ENCODE measurements around the gene EPHA10. TPM values are rescaled to one million over a fixed set of nuclear protein-coding genes. Genes with fewer than 3 reads are reported as not detected.

The EPHA10 gene
- total RNA-seq, 1 donor from 2014 or later, result not detected

- Mint-ChIP-seq H3K4me3 (ENCODE audit: unreplicated experiment) (peak overlapping the region; percentile 57), H3K9me3 (ENCODE audit: unreplicated experiment) (no peaks in the 10 kb centered on the region)
These were observed 30.6 kb upstream of the EPHA10 start for GRCh38 chr1:37795340-37796125.

GRCh38 chr1:37794372-37795339 is 29.7 kb upstream of the EPHA10 start:
- Histone ChIP-seq H3K9me3 (ENCODE audit: insufficient read depth, low read depth, low read length) (no peaks in the 10 kb centered on the region), H3K79me2 (ENCODE audit: insufficient read depth, low read length) (no peaks in the 10 kb centered on the region), H2AFZ (ENCODE audit: low read depth, low read length) (no peak overlapping the region), H3K36me3 (ENCODE audit: insufficient read depth, low read length) (no peaks in the 10 kb centered on the region), H3K4me3 (ENCODE audit: insufficient read depth, low read depth, low read length) (no peak overlapping the region), H3K9ac (ENCODE audit: low read length) (no peak overlapping the region), H3K4me1 (ENCODE audit: insufficient read depth, low read length) (no peaks in the 10 kb centered on the region), H3K27ac (ENCODE audit: low read depth, low read length) (no peak overlapping the region), H4K20me1 (ENCODE audit: insufficient read depth, low read length) (peaks cover 3% of the 10 kb centered on the region), H3K27me3 (ENCODE audit: insufficient read depth, low read length) (peaks cover 23% of the 10 kb centered on the region), H3K4me2 (ENCODE audit: low read length) (peak overlapping the region; percentile 86)
- peaks cover 2% of the 10 kb centered on the region for H3K4me1 Mint-ChIP-seq (ENCODE audit: low read depth, unreplicated experiment)
- no peaks in the 10 kb centered on the region for H3K9me3 Mint-ChIP-seq (ENCODE audit: unreplicated experiment)
- TF ChIP-seq CTCF (IDR thresholded peaks at IDR 0.05; ENCODE audit: insufficient read depth, low read depth, low read length) (no peak), EZH2 (IDR thresholded peaks at IDR 0.05; ENCODE audit: insufficient read depth, low read length) (peak; percentile 63)
- peak overlapping the region; percentile 71 for H3K4me3 Mint-ChIP-seq (ENCODE audit: unreplicated experiment)
- H3K36me3 Mint-ChIP-seq (ENCODE audit: low read depth, unreplicated experiment), result peaks cover under 1% of the 10 kb centered on the region
- no peak overlapping the region for H3K27ac Mint-ChIP-seq (ENCODE audit: unreplicated experiment)
- peaks cover 54% of the 10 kb centered on the region for H3K27me3 Mint-ChIP-seq (ENCODE audit: low read depth, unreplicated experiment)
- no peak for FAIRE-seq
- DNase-seq (ENCODE audit: low read depth), result no peak

More at GRCh38 chr1:37795340-37796125, 30.6 kb upstream of the EPHA10 start:
- no peak overlapping the region for H3K4me3 ChIP-seq (ENCODE audit: insufficient read depth, low read depth, low read length)
- H3K27me3 ChIP-seq (ENCODE audit: insufficient read depth, low read length), result peaks cover 17% of the 10 kb centered on the region
- Mint-ChIP-seq H3K27ac (ENCODE audit: unreplicated experiment) (no peak overlapping the region), H3K27me3 (ENCODE audit: low read depth, unreplicated experiment) (peaks cover 45% of the 10 kb centered on the region), H3K4me1 (ENCODE audit: low read depth, unreplicated experiment) (peaks cover 2% of the 10 kb centered on the region), H3K36me3 (ENCODE audit: low read depth, unreplicated experiment) (peaks cover 9% of the 10 kb centered on the region)
- H2AFZ ChIP-seq (ENCODE audit: low read depth, low read length), result no peak overlapping the region
- H3K27ac ChIP-seq (ENCODE audit: low read depth, low read length), result no peak overlapping the region
- H3K4me1 ChIP-seq (ENCODE audit: insufficient read depth, low read length), result no peaks in the 10 kb centered on the region
- no peaks in the 10 kb centered on the region for H3K9me3 ChIP-seq (ENCODE audit: insufficient read depth, low read depth, low read length)
- peaks cover 5% of the 10 kb centered on the region for H4K20me1 ChIP-seq (ENCODE audit: insufficient read depth, low read length)
- TF ChIP-seq CTCF (IDR thresholded peaks at IDR 0.05; ENCODE audit: insufficient read depth, low read depth, low read length), result no peak
- H3K4me2 ChIP-seq (ENCODE audit: low read length), result no peak overlapping the region
- no peak overlapping the region for H3K9ac ChIP-seq (ENCODE audit: low read length)
- no peaks in the 10 kb centered on the region for H3K36me3 ChIP-seq (ENCODE audit: insufficient read depth, low read length)
- H3K79me2 ChIP-seq (ENCODE audit: insufficient read depth, low read length), result no peaks in the 10 kb centered on the region
- FAIRE-seq (no peak), DNase-seq (ENCODE audit: low read depth) (peak; percentile 27)
